HG03558 (cell line): ENCODE data around the gene ZNF581.

Source experiments
- ATAC-seq: cut with Tn5 transposase; IDR thresholded peaks from one replicate; pipeline ENCODE4 v1.9.1; 2021; ENCODE audit warnings: moderate number of reproducible peaks; ENCODE audit not compliant: unreplicated experiment; ENCODE audit errors: extremely low read depth

The ZNF581 gene

GRCh38 chr19:55676383-55676782 is 32.9 kb downstream of the ZNF581 start:
- no peak for ATAC-seq

- no peak for ATAC-seq
These were observed 33.5 kb downstream of the ZNF581 start for GRCh38 chr19:55676889-55677505.

GRCh38 chr19:55677572-55678028 is 34.2 kb downstream of the ZNF581 start:
- no peak for ATAC-seq

GRCh38 chr19:55678121-55678671 is 34.7 kb downstream of the ZNF581 start:
- peak; percentile 46 for ATAC-seq

- no peak for ATAC-seq
These were observed 36.2 kb downstream of the ZNF581 start for GRCh38 chr19:55679343-55680257.

GRCh38 chr19:55680339-55681130 is 37.1 kb downstream of the ZNF581 start:
- ATAC-seq = no peak

- ATAC-seq = no peak
These were observed 38.0 kb downstream of the ZNF581 start for GRCh38 chr19:55681131-55682092.

GRCh38 chr19:55683449-55684261 is 40.2 kb downstream of the ZNF581 start:
- ATAC-seq = no peak

GRCh38 chr19:55684946-55685681 is 41.7 kb downstream of the ZNF581 start:
- ATAC-seq = no peak

GRCh38 chr19:55685776-55686175 is 42.3 kb downstream of the ZNF581 start:
- ATAC-seq = no peak

- ATAC-seq = no peak
These were observed 43.0 kb downstream of the ZNF581 start for GRCh38 chr19:55686311-55687050.

GRCh38 chr19:55687281-55688201 is 44.1 kb downstream of the ZNF581 start:
- ATAC-seq = no peak

GRCh38 chr19:55688422-55689218 is 45.2 kb downstream of the ZNF581 start:
- ATAC-seq = no peak

GRCh38 chr19:55689411-55690108 is 46.1 kb downstream of the ZNF581 start:
- ATAC-seq = no peak
